IPS-15b (cell line): ENCODE data around the gene ALPI.

Experiments used
- H3K27me3 ChIP-seq: one replicate; pipeline ENCODE4 v1.6.1; 2013; ENCODE audit warnings: low read length; ENCODE audit not compliant: control insufficient read depth, insufficient read depth
- H3K36me3 ChIP-seq: one replicate; pipeline ENCODE4 v1.6.1; 2013; ENCODE audit warnings: low read length; ENCODE audit not compliant: control insufficient read depth, insufficient read depth
- H3K4me1 ChIP-seq: one replicate; pipeline ENCODE4 v1.6.1; 2013; ENCODE audit warnings: mild to moderate bottlenecking, low read length; ENCODE audit not compliant: control insufficient read depth, insufficient read depth
- H3K4me3 ChIP-seq: one replicate; pipeline ENCODE4 v1.5.1; 2013; ENCODE audit warnings: low read depth, low read length
- H3K9ac ChIP-seq: one replicate; pipeline ENCODE4 v1.6.1; 2013; ENCODE audit warnings: low read depth, mild to moderate bottlenecking, low read length
- H3K9me3 ChIP-seq: one replicate; pipeline ENCODE4 v1.6.1; 2013; ENCODE audit warnings: mild to moderate bottlenecking, low read length; ENCODE audit not compliant: control insufficient read depth, insufficient read depth

Gene ALPI

GRCh38 chr2:232502911-232503808 lies 47.2 kb downstream of the ALPI start:
- H3K9me3 ChIP-seq, result no peaks in the 10 kb centered on the region
- no peak overlapping the region for H3K9ac ChIP-seq
- peaks cover 2% of the 10 kb centered on the region for H3K4me1 ChIP-seq
- H3K4me3 ChIP-seq, result peak overlapping the region; percentile 58
- peaks cover 32% of the 10 kb centered on the region for H3K27me3 ChIP-seq
- no peaks in the 10 kb centered on the region for H3K36me3 ChIP-seq

GRCh38 chr2:232503809-232504323 lies 47.9 kb downstream of the ALPI start:
- Histone ChIP-seq H3K9ac (no peak overlapping the region), H3K27me3 (peaks cover 32% of the 10 kb centered on the region), H3K4me3 (peak overlapping the region; percentile 58), H3K9me3 (no peaks in the 10 kb centered on the region), H3K4me1 (peaks cover 2% of the 10 kb centered on the region), H3K36me3 (no peaks in the 10 kb centered on the region)

GRCh38 chr2:232504438-232504837 lies 48.5 kb downstream of the ALPI start:
- Histone ChIP-seq H3K9ac (no peak overlapping the region), H3K4me1 (peaks cover 2% of the 10 kb centered on the region), H3K27me3 (peaks cover 32% of the 10 kb centered on the region), H3K4me3 (no peak overlapping the region), H3K9me3 (no peaks in the 10 kb centered on the region), H3K36me3 (no peaks in the 10 kb centered on the region)

GRCh38 chr2:232505856-232506255 lies 49.9 kb downstream of the ALPI start:
- H3K9ac ChIP-seq, result no peak overlapping the region
- H3K4me1 ChIP-seq, result peaks cover 2% of the 10 kb centered on the region
- no peaks in the 10 kb centered on the region for H3K9me3 ChIP-seq
- no peak overlapping the region for H3K4me3 ChIP-seq
- H3K36me3 ChIP-seq, result no peaks in the 10 kb centered on the region
- H3K27me3 ChIP-seq, result peaks cover 30% of the 10 kb centered on the region

GRCh38 chr2:232506709-232507108 lies 50.8 kb downstream of the ALPI start:
- Histone ChIP-seq H3K4me3 (no peak overlapping the region), H3K4me1 (no peaks in the 10 kb centered on the region), H3K27me3 (peaks cover 28% of the 10 kb centered on the region), H3K9me3 (no peaks in the 10 kb centered on the region), H3K9ac (no peak overlapping the region), H3K36me3 (no peaks in the 10 kb centered on the region)

- no peak overlapping the region for H3K4me3 ChIP-seq
- no peaks in the 10 kb centered on the region for H3K4me1 ChIP-seq
- H3K9ac ChIP-seq, result no peak overlapping the region
- H3K9me3 ChIP-seq, result no peaks in the 10 kb centered on the region
- H3K27me3 ChIP-seq, result peaks cover 28% of the 10 kb centered on the region
- no peaks in the 10 kb centered on the region for H3K36me3 ChIP-seq
These were observed 52.3 kb downstream of the ALPI start for GRCh38 chr2:232508251-232508650.
